HepG2 (cell line): ENCODE data around the gene BAZ1A. TPM values are rescaled to one million over a fixed set of nuclear protein-coding genes. Genes with fewer than 3 reads are reported as not detected.

Experiments
- ASH2L ChIP-seq: fragments of 300-600, 200-600 bp; sonication (generic); IDR thresholded peaks from 2 replicates; pipeline ENCODE4 v1.7.0; 2017; ENCODE audit warnings: low read depth, mild to moderate bottlenecking, moderate library complexity, mixed read lengths, low read length; ENCODE audit not compliant: insufficient read length
- BCL6 ChIP-seq: IDR thresholded peaks from 2 replicates; pipeline ENCODE4 v1.6.1; 2016; ENCODE audit warnings: missing genetic modification reagents, missing compliant biosample characterization
- CC2D1A ChIP-seq: sonication (generic); formaldehyde crosslinking; IDR thresholded peaks from 2 replicates; pipeline ENCODE4 v1.8.1; 2023; ENCODE audit warnings: mild to moderate bottlenecking, missing genetic modification reagents
- FOXA1 ChIP-seq, 2 experiments: fragments of 450-650 bp in 1 of 2; sonication (generic) in 1 of 2; formaldehyde crosslinking in 1 of 2; IDR thresholded peaks; 2 replicates each; pipeline versions ENCODE4 v1.4.0 to v1.6.1; 2016 to 2020; ENCODE audit warnings: missing genetic modification reagents in 1 of 2
- HBP1 ChIP-seq: IDR thresholded peaks from 2 replicates; pipeline ENCODE4 v1.6.1; 2016; ENCODE audit warnings: low read depth, control low read depth
- HNF4A ChIP-seq: sonication (generic); formaldehyde crosslinking; IDR thresholded peaks from 2 replicates; pipeline ENCODE4 v1.4.0; 2020; ENCODE audit warnings: missing genetic modification reagents
- HOXA9 ChIP-seq: sonication (generic); formaldehyde crosslinking; IDR thresholded peaks from 2 replicates; pipeline ENCODE4 v1.8.1; 2022; ENCODE audit warnings: missing genetic modification reagents, mild to moderate bottlenecking, moderate library complexity, borderline replicate concordance
- KAT8 ChIP-seq: IDR thresholded peaks from 2 replicates; pipeline ENCODE4 v1.6.1; 2016; ENCODE audit warnings: missing genetic modification reagents, missing compliant biosample characterization
- NFE2L1 ChIP-seq: sonication (generic); formaldehyde crosslinking; IDR thresholded peaks from 2 replicates; pipeline ENCODE4 v1.4.0; 2020; ENCODE audit warnings: missing genetic modification reagents, mild to moderate bottlenecking, borderline replicate concordance
- POLR2AphosphoS5 ChIP-seq: IDR thresholded peaks from 2 replicates; pipeline ENCODE4 v1.6.1; 2012; ENCODE audit warnings: low read depth, low read length
- RERE ChIP-seq: IDR thresholded peaks from 2 replicates; pipeline ENCODE4 v1.6.1; 2016; ENCODE audit warnings: low read depth, missing genetic modification reagents, missing compliant biosample characterization
- ZIK1 ChIP-seq: sonication (generic); formaldehyde crosslinking; IDR thresholded peaks from 2 replicates; pipeline ENCODE4 v1.5.0; 2020; ENCODE audit warnings: mild to moderate bottlenecking, low read depth, missing genetic modification reagents, borderline replicate concordance
- ZNF230 ChIP-seq: sonication (generic); formaldehyde crosslinking; IDR thresholded peaks from 2 replicates; pipeline ENCODE4 v1.4.0; 2020; ENCODE audit warnings: mild to moderate bottlenecking, missing genetic modification reagents
- ZNF235 ChIP-seq: sonication (generic); formaldehyde crosslinking; IDR thresholded peaks from 2 replicates; pipeline ENCODE4 v1.8.1; 2023; ENCODE audit warnings: mild to moderate bottlenecking, missing genetic modification reagents, borderline replicate concordance
- ZNF451 ChIP-seq: sonication (generic); formaldehyde crosslinking; IDR thresholded peaks from 2 replicates; pipeline ENCODE4 v1.5.0; 2020; ENCODE audit warnings: mild to moderate bottlenecking, missing genetic modification reagents
- ZNF562 ChIP-seq: sonication (generic); formaldehyde crosslinking; IDR thresholded peaks from 2 replicates; pipeline ENCODE4 v1.8.0; 2022; ENCODE audit warnings: missing genetic modification reagents, borderline replicate concordance
- ZNF577 ChIP-seq: sonication (generic); formaldehyde crosslinking; IDR thresholded peaks from 2 replicates; pipeline ENCODE4 v1.4.0; 2020; ENCODE audit warnings: mild to moderate bottlenecking, low read depth, missing genetic modification reagents, borderline replicate concordance
- ZNF598 ChIP-seq: sonication (generic); formaldehyde crosslinking; IDR thresholded peaks from 2 replicates; pipeline ENCODE4 v1.5.1; 2020; ENCODE audit warnings: mild to moderate bottlenecking, missing genetic modification reagents, borderline replicate concordance
- ZNF629 ChIP-seq: sonication (generic); formaldehyde crosslinking; conservative IDR thresholded peaks from 2 replicates; pipeline ENCODE4 v1.5.0; 2020; ENCODE audit warnings: missing genetic modification reagents
- polyA plus RNA-seq, 8 experiments: library from polyadenylated mRNA; depleted of rRNA in 3 of 8; stranded (reverse) in 7 of 8; unstranded in 1 of 8; fragments of >200 nt; fragmentation: Illumina TruSeq in 4 of 8; extraction: Trizol in 4 of 8; gene quantifications; 2 replicates each; pipeline versions ENCODE4 v1.2.1 to v1.2.3, GENCODE V29; 2011 to 2016; ENCODE audit warnings: low read depth in 4 of 8, missing spikeins in 1 of 8, mixed read lengths in 1 of 8; ENCODE audit not compliant: insufficient read depth in 1 of 8
- total RNA-seq, 5 experiments: library from RNA; depleted of rRNA; stranded (reverse); fragments of >200 nt; fragmentation: Illumina TruSeq; extraction: Trizol; gene quantifications; 2 replicates each; pipeline ENCODE4 v1.2.3, GENCODE V29; 2016; ENCODE audit warnings: low read depth in 1 of 5

BAZ1A gene
- total and polyA plus RNA-seq, 2 of the 13 experiments (the other 11 are each of a cell fraction or from before 2014, with no cell fraction given): 20.9 to 56.8 TPM

GRCh38 chr14:34707722-34708121, 167.4 kb downstream of the BAZ1A start (continued):
- TF ChIP-seq HBP1 (no peak), ZNF562 (CRISPR knock-in tag) (no peak), CC2D1A (CRISPR knock-in tag) (0 out of 2 replicates have a peak, but pooled peaks have one; percentile 18), KAT8 (peak; percentile 11; the same call in 1 of the 2 replicates), ZNF598 (no peak), ZIK1 (no peak), ZNF451 (CRISPR knock-in tag) (no peak), ASH2L (peak; percentile 16), ZNF577 (no peak), RERE (no peak), BCL6 (CRISPR knock-in tag) (0 out of 2 replicates have a peak, but pooled peaks have one; percentile 10), ZNF230 (CRISPR knock-in tag) (no peak), ZNF235 (CRISPR knock-in tag) (no peak), HOXA9 (CRISPR knock-in tag) (no peak), POLR2AphosphoS5 (0 out of 2 replicates have a peak, but pooled peaks have one; percentile 12), ZNF629 (CRISPR knock-in tag) (peak; percentile 87), NFE2L1 (CRISPR knock-in tag) (no peak), FOXA1 (IDR thresholded peaks at IDR 0.05) (no peak), FOXA1 (CRISPR knock-in tag; IDR thresholded peaks at IDR 0.05) (peak; percentile 61; the same call in 1 of the 2 replicates), HNF4A (CRISPR knock-in tag) (peak; percentile 19; the same call in 1 of the 2 replicates)
